Measurements from ENCODE around the gene ARFGEF2. TPM values are rescaled to one million over a fixed set of nuclear protein-coding genes. Genes with fewer than 3 reads are reported as not detected.

ARFGEF2 gene
- total RNA-seq, 1 donor from 2014 or later, result 16.6 TPM

DNA sequence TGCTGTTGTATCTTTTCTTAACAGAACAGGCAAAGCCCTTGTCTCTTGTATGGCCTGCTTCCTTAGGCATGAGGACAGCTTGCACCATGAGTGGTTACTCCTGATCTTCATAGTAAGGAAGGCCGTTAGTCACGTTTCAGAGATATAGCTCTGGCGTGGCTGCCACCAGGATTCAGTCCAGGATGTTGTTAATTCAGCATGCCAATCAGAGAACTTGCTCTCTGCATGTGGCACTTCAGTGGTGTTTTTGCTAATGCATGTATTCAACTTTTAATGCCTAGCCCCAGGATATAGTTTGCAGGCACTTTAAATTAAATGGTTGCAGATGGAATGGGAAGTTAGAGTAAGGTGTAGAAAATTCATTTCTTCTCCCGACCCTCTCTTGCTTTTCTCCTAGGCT, 20.0 kb downstream of the ARFGEF2 start:
- no peak for DNase-seq (ENCODE audit: low spot score)
- H3K4me1 Mint-ChIP-seq, result no peaks in the 10 kb centered on the region
- H3F3A ChIP-seq (ENCODE audit: low read depth), result no peaks in the 10 kb centered on the region
- no peaks in the 10 kb centered on the region for H3K9me3 ChIP-seq (ENCODE audit: low read depth)
- peaks cover 27% of the 10 kb centered on the region for H3K79me2 ChIP-seq (ENCODE audit: low read depth)
- no peak overlapping the region for H3K4me3 Mint-ChIP-seq
- TF ChIP-seq EZH2phosphoT487 (IDR thresholded peaks at IDR 0.05), result no peak
- TF ChIP-seq EZH2 (IDR thresholded peaks at IDR 0.05), result no peak
- TF ChIP-seq, protein P1, sequence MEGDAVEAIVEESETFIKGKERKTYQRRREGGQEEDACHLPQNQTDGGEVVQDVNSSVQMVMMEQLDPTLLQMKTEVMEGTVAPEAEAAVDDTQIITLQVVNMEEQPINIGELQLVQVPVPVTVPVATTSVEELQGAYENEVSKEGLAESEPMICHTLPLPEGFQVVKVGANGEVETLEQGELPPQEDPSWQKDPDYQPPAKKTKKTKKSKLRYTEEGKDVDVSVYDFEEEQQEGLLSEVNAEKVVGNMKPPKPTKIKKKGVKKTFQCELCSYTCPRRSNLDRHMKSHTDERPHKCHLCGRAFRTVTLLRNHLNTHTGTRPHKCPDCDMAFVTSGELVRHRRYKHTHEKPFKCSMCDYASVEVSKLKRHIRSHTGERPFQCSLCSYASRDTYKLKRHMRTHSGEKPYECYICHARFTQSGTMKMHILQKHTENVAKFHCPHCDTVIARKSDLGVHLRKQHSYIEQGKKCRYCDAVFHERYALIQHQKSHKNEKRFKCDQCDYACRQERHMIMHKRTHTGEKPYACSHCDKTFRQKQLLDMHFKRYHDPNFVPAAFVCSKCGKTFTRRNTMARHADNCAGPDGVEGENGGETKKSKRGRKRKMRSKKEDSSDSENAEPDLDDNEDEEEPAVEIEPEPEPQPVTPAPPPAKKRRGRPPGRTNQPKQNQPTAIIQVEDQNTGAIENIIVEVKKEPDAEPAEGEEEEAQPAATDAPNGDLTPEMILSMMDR (IDR thresholded peaks at IDR 0.05), result no peak
- H3K4me1 ChIP-seq, result no peaks in the 10 kb centered on the region
- no peak overlapping the region for H3K27ac Mint-ChIP-seq
- no peak overlapping the region for H3K27ac ChIP-seq
- H2AFZ ChIP-seq (replicated peaks), result no peak overlapping the region
- peaks cover 4% of the 10 kb centered on the region for H4K20me1 ChIP-seq (ENCODE audit: low read depth)
- no peak overlapping the region for H3K4me3 ChIP-seq
- H3K9me3 Mint-ChIP-seq, result peaks cover 8% of the 10 kb centered on the region
- H3K4me2 ChIP-seq, result no peak overlapping the region
- no peak overlapping the region for H3K9ac ChIP-seq
- no peaks in the 10 kb centered on the region for H3K27me3 Mint-ChIP-seq (ENCODE audit: insufficient read depth, low read depth)
- H3K36me3 Mint-ChIP-seq, result peaks cover 13% of the 10 kb centered on the region
- no peaks in the 10 kb centered on the region for H3K36me3 ChIP-seq
- H3K27me3 ChIP-seq, result no peaks in the 10 kb centered on the region

DNA sequence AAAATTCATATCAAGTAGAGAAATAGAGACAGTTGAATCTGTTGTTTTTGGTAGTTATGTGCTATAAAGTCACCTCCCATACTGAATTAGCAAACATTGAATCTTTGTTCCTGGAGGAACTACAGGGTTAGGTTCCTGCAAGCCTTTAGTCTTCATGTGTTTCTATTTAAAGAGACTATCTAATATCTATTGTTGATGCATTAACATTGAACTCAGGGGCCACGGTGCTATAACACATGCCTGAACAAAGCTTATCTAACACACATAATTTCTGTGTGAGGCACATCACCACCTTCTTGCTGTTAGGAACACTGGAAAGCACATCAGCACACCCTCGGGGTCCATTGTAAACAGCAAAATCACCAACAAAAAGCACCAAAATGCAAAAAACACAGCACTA, 21.2 kb downstream of the ARFGEF2 start:
- H3K36me3 ChIP-seq, result no peaks in the 10 kb centered on the region
- H3K27ac Mint-ChIP-seq, result no peak overlapping the region
- no peaks in the 10 kb centered on the region for H3K4me1 Mint-ChIP-seq
- TF ChIP-seq EZH2 (IDR thresholded peaks at IDR 0.05) (no peak), EZH2phosphoT487 (IDR thresholded peaks at IDR 0.05) (no peak)
- TF ChIP-seq, protein P1 (IDR thresholded peaks at IDR 0.05), result no peak
- no peaks in the 10 kb centered on the region for H3K27me3 Mint-ChIP-seq (ENCODE audit: insufficient read depth, low read depth)
- H3K9me3 ChIP-seq (ENCODE audit: low read depth), result no peaks in the 10 kb centered on the region
- no peak for DNase-seq (ENCODE audit: low spot score)
- no peak overlapping the region for H3K4me3 Mint-ChIP-seq
- no peak overlapping the region for H3K4me2 ChIP-seq
- H3K9me3 Mint-ChIP-seq, result no peaks in the 10 kb centered on the region
- H3K4me3 ChIP-seq, result no peak overlapping the region
- no peaks in the 10 kb centered on the region for H3F3A ChIP-seq (ENCODE audit: low read depth)
- H3K9ac ChIP-seq, result no peak overlapping the region
- H4K20me1 ChIP-seq (ENCODE audit: low read depth), result peaks cover 4% of the 10 kb centered on the region
- peaks cover 25% of the 10 kb centered on the region for H3K79me2 ChIP-seq (ENCODE audit: low read depth)
- peaks cover 6% of the 10 kb centered on the region for H3K36me3 Mint-ChIP-seq
- H3K27me3 ChIP-seq, result no peaks in the 10 kb centered on the region
- H3K27ac ChIP-seq, result no peak overlapping the region
- H2AFZ ChIP-seq (replicated peaks), result no peak overlapping the region
- H3K4me1 ChIP-seq, result no peaks in the 10 kb centered on the region

DNA sequence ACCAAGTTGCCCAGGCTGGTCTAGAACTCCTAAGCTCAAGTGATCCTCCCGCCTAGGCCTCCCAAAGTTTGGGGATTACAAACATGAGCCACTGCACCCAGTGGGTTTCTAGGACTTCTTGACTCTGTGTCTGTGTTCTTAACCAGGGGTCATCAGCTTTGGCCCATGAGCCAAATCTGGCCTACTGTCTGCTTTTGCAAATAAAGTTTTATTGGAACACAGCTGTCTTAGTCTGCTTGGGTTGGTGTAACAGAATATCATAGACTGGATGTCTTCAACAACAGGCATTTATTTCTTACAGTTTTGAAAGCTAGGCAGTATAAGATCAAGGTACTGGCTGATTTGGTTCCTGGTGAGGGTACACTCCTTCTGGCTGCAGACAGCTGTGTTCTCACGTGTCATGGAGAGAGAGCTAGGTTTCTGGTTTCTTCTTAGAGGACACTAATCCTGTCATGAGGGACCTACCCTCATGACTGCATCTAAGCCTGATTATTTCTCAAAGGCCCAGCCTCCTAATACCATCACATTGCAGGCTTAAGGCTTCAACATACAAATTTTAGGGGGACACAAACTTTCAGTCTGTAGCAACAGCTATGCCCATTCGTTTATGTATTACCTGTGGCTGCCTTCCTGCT, 23.3 kb downstream of the ARFGEF2 start:
- no peaks in the 10 kb centered on the region for H3K9me3 Mint-ChIP-seq
- no peak overlapping the region for H3K9ac ChIP-seq
- no peak for DNase-seq (ENCODE audit: low spot score)

More for the DNA sequence above, 23.3 kb downstream of the ARFGEF2 start:
- H3K27ac Mint-ChIP-seq, result no peak overlapping the region
- no peaks in the 10 kb centered on the region for H3K27me3 Mint-ChIP-seq (ENCODE audit: insufficient read depth, low read depth)
- H4K20me1 ChIP-seq (ENCODE audit: low read depth), result peaks cover 5% of the 10 kb centered on the region
- no peak overlapping the region for H3K4me3 Mint-ChIP-seq
- H3K36me3 ChIP-seq, result no peaks in the 10 kb centered on the region
- no peak overlapping the region for H3K27ac ChIP-seq
- no peaks in the 10 kb centered on the region for H3K9me3 ChIP-seq (ENCODE audit: low read depth)
- H3K4me3 ChIP-seq, result no peak overlapping the region
- no peaks in the 10 kb centered on the region for H3K4me1 ChIP-seq
- H3K79me2 ChIP-seq (ENCODE audit: low read depth), result peaks cover 12% of the 10 kb centered on the region
- H3K27me3 ChIP-seq, result no peaks in the 10 kb centered on the region
- H3K36me3 Mint-ChIP-seq, result peaks cover 6% of the 10 kb centered on the region
- no peaks in the 10 kb centered on the region for H3K4me1 Mint-ChIP-seq
- TF ChIP-seq EZH2phosphoT487 (IDR thresholded peaks at IDR 0.05) (no peak), EZH2 (IDR thresholded peaks at IDR 0.05) (no peak)
- TF ChIP-seq, protein P1 (IDR thresholded peaks at IDR 0.05), result no peak
- no peak overlapping the region for H2AFZ ChIP-seq (replicated peaks)
- no peaks in the 10 kb centered on the region for H3F3A ChIP-seq (ENCODE audit: low read depth)
- H3K4me2 ChIP-seq, result no peak overlapping the region

Data from neural progenitor cell (in vitro differentiated cells).